Neural cell (in vitro differentiated cells): Measurements from ENCODE around the gene IRF1. TPM values are rescaled to one million over a fixed set of nuclear protein-coding genes. Genes with fewer than 3 reads are reported as not detected.

Experiments
- H2AFZ ChIP-seq: fragments of 200-600, 300-800 bp; sonication (generic), shearing (Covaris generic); 2 replicates; pipeline ENCODE4 v1.6.0; 2014; ENCODE audit warnings: low read depth, mild to moderate bottlenecking, antibody characterized with exemption, low read length, moderate library complexity
- H3F3A ChIP-seq: fragments of 200-600 bp; shearing (Covaris generic); 2 replicates; pipeline ENCODE4 v1.6.1; 2016; ENCODE audit warnings: mild to moderate bottlenecking, moderate library complexity, mixed read lengths, antibody characterized with exemption, low read length; ENCODE audit not compliant: insufficient read depth, poor library complexity, severe bottlenecking
- H3K27ac ChIP-seq: fragments of 200-600, 300-800 bp; sonication (generic), shearing (Covaris generic); 2 replicates; pipeline ENCODE4 v1.5.1; 2014; ENCODE audit warnings: mild to moderate bottlenecking, low read length, moderate library complexity
- H3K27me3 ChIP-seq: fragments of 300-800, 200-600 bp; sonication (generic), shearing (Covaris generic); 2 replicates; pipeline ENCODE4 v1.6.0; 2014; ENCODE audit warnings: mild to moderate bottlenecking, low read depth, low read length, moderate library complexity; ENCODE audit not compliant: insufficient read depth
- H3K36me3 ChIP-seq: fragments of 300-800, 200-600 bp; sonication (generic), shearing (Covaris generic); 2 replicates; pipeline ENCODE4 v1.5.1; 2014; ENCODE audit warnings: mild to moderate bottlenecking, antibody characterized with exemption, low read length, moderate library complexity; ENCODE audit not compliant: insufficient read depth
- H3K4me2 ChIP-seq: fragments of 300-800, 200-600 bp; sonication (generic), shearing (Covaris generic); 2 replicates; pipeline ENCODE4 v1.6.0; 2014; ENCODE audit warnings: mild to moderate bottlenecking, low read length
- H3K4me3 ChIP-seq: fragments of 300-800, 200-600 bp; sonication (generic), shearing (Covaris generic); 2 replicates; pipeline ENCODE4 v1.5.1; 2014; ENCODE audit warnings: mild to moderate bottlenecking, low read length, moderate library complexity
- H3K79me2 ChIP-seq: fragments of 200-600 bp; shearing (Covaris generic); replicated peaks from 2 replicates; pipeline ENCODE4 v1.6.0; 2014; ENCODE audit warnings: mild to moderate bottlenecking, low read length, moderate library complexity; ENCODE audit not compliant: insufficient read depth
- H3K9ac ChIP-seq: fragments of 300-800, 200-600 bp; sonication (generic), shearing (Covaris generic); 2 replicates; pipeline ENCODE4 v1.6.1; 2016; ENCODE audit warnings: mild to moderate bottlenecking, low read length, mixed read lengths
- H3K9me2 ChIP-seq: fragments of 200-600 bp; shearing (Covaris generic); 2 replicates; pipeline ENCODE4 v1.6.1; 2016; ENCODE audit warnings: mild to moderate bottlenecking, low read length, mixed read lengths; ENCODE audit not compliant: insufficient read depth
- H3K9me3 ChIP-seq: fragments of 200-600, 300-800 bp; sonication (generic), shearing (Covaris generic); 2 replicates; pipeline ENCODE4 v1.6.1; 2016; ENCODE audit warnings: mild to moderate bottlenecking, mixed run types, low read length, moderate library complexity, mixed read lengths
- H4K20me1 ChIP-seq: fragments of 200-600 bp; shearing (Covaris generic); 2 replicates; pipeline ENCODE4 v1.6.1; 2016; ENCODE audit warnings: mild to moderate bottlenecking, mixed run types; ENCODE audit not compliant: insufficient read depth
- CTCF ChIP-seq: fragments of 450-650 bp; IDR thresholded peaks from 2 replicates; pipeline ENCODE4 v1.5.1; 2014; ENCODE audit warnings: antibody characterized with exemption, mild to moderate bottlenecking, moderate library complexity; ENCODE audit not compliant: poor library complexity, severe bottlenecking
- EP300 ChIP-seq: fragments of 450-650 bp; conservative IDR thresholded peaks from 2 replicates; pipeline ENCODE4 v1.6.1; 2014; ENCODE audit warnings: antibody characterized with exemption, mild to moderate bottlenecking, moderate library complexity; ENCODE audit not compliant: poor library complexity, severe bottlenecking
- EZH2 ChIP-seq: fragments of 200-600, 300-800 bp; shearing (Covaris generic), sonication (generic); IDR thresholded peaks from 2 replicates; pipeline ENCODE4 v1.6.1; 2014; ENCODE audit warnings: antibody characterized with exemption, low read length, borderline replicate concordance, mild to moderate bottlenecking; ENCODE audit not compliant: insufficient read depth, poor library complexity, severe bottlenecking
- MXI1 ChIP-seq: fragments of 450-650 bp; conservative IDR thresholded peaks from 2 replicates; pipeline ENCODE4 v1.6.1; 2014; ENCODE audit warnings: antibody characterized with exemption, mild to moderate bottlenecking; ENCODE audit not compliant: poor library complexity, severe bottlenecking
- POLR2AphosphoS5 ChIP-seq: IDR thresholded peaks from 2 replicates; pipeline ENCODE4 v1.6.1; 2012
- RAD21 ChIP-seq: fragments of 450-650 bp; conservative IDR thresholded peaks from 2 replicates; pipeline ENCODE4 v1.6.1; 2014; ENCODE audit warnings: antibody characterized with exemption, mild to moderate bottlenecking, moderate library complexity
- REST ChIP-seq: IDR thresholded peaks from 2 replicates; pipeline ENCODE4 v1.6.1; 2012; ENCODE audit warnings: borderline replicate concordance
- SMC3 ChIP-seq: fragments of 450-650 bp; conservative IDR thresholded peaks from 2 replicates; pipeline ENCODE4 v1.6.1; 2014; ENCODE audit warnings: antibody characterized with exemption, mild to moderate bottlenecking, moderate library complexity; ENCODE audit not compliant: poor library complexity
- TAF1 ChIP-seq: IDR thresholded peaks from 2 replicates; pipeline ENCODE4 v1.6.1; 2012; ENCODE audit warnings: low read depth
- polyA plus RNA-seq: library from polyadenylated mRNA; depleted of rRNA; stranded (reverse); fragments of >200 nt; gene quantifications from 2 replicates; pipeline ENCODE4 v1.2.3, GENCODE V29; 2014

IRF1 gene
- polyA plus RNA-seq, 1 donor from 2014 or later, result 0.67 TPM

GRCh38 chr5:132501629-132501956 is 11.0 kb upstream of the IRF1 start:
- H3K36me3 ChIP-seq, result no peaks in the 10 kb centered on the region
- H3K9me3 ChIP-seq, result no peaks in the 10 kb centered on the region
- no peaks in the 10 kb centered on the region for H4K20me1 ChIP-seq
- H3K79me2 ChIP-seq, result no peaks in the 10 kb centered on the region
- H3K9ac ChIP-seq, result no peak overlapping the region
- H3K4me2 ChIP-seq, result no peak overlapping the region
- no peak overlapping the region for H3K27ac ChIP-seq
- H3K4me3 ChIP-seq, result no peak overlapping the region
- H2AFZ ChIP-seq, result no peak overlapping the region
- no peaks in the 10 kb centered on the region for H3F3A ChIP-seq
- H3K9me2 ChIP-seq, result no peaks in the 10 kb centered on the region
- peaks cover 13% of the 10 kb centered on the region for H3K27me3 ChIP-seq
- no peak for TF ChIP-seq RAD21
- no peak for TF ChIP-seq EP300
- TF ChIP-seq TAF1, result no peak
- TF ChIP-seq REST, result no peak
- no peak for TF ChIP-seq MXI1
- no peak for TF ChIP-seq EZH2
- no peak for TF ChIP-seq SMC3
- TF ChIP-seq POLR2AphosphoS5, result no peak
- no peak for TF ChIP-seq CTCF

- no peaks in the 10 kb centered on the region for H3K79me2 ChIP-seq
- H3F3A ChIP-seq, result no peaks in the 10 kb centered on the region
- H2AFZ ChIP-seq, result no peak overlapping the region
- TF ChIP-seq MXI1 (no peak), CTCF (peak; percentile 34)
- H4K20me1 ChIP-seq, result no peaks in the 10 kb centered on the region
- no peak overlapping the region for H3K4me3 ChIP-seq
- no peaks in the 10 kb centered on the region for H3K9me2 ChIP-seq
- no peak overlapping the region for H3K27ac ChIP-seq
- H3K4me2 ChIP-seq, result no peak overlapping the region
- no peaks in the 10 kb centered on the region for H3K36me3 ChIP-seq
- H3K9me3 ChIP-seq, result no peaks in the 10 kb centered on the region
- peaks cover 18% of the 10 kb centered on the region for H3K27me3 ChIP-seq
- H3K9ac ChIP-seq, result no peak overlapping the region
Measured at GRCh38 chr5:132500931-132501628, 10.5 kb upstream of the IRF1 start.
